OCI-LY3 (cell line): ENCODE data around the gene EIF5.

ENCODE experiments used
- CTCF ChIP-seq: fragments of 200-600, 300-600 bp; sonication (generic); IDR thresholded peaks from 2 replicates; pipeline ENCODE4 v1.5.1; 2014; ENCODE audit warnings: antibody characterized with exemption, low read length, low read depth
- EZH2phosphoT487 ChIP-seq: fragments of 200-600 bp; shearing (Covaris generic); IDR thresholded peaks from 2 replicates; pipeline ENCODE4 v1.6.1; 2018; ENCODE audit warnings: antibody characterized with exemption, mixed run types, low read depth

GRCh38 chr14:103301512-103302354 is 32.3 kb upstream of the EIF5 start:
- TF ChIP-seq CTCF: no peak
- TF ChIP-seq EZH2phosphoT487: no peak
